HS-27A (cell line): ENCODE results near the gene CYTH3.
"Not testable (repeated sequence)": the region's sequence is repeated elsewhere in the genome, so short reads cannot be mapped to it uniquely, and the experiment has no call there.

Experiments used
- DNase-seq: peaks from one replicate; pipeline ENCODE4 v3.0.0-alpha.2; 2012; ENCODE audit warnings: low read depth, missing footprints

CYTH3 gene

DNA sequence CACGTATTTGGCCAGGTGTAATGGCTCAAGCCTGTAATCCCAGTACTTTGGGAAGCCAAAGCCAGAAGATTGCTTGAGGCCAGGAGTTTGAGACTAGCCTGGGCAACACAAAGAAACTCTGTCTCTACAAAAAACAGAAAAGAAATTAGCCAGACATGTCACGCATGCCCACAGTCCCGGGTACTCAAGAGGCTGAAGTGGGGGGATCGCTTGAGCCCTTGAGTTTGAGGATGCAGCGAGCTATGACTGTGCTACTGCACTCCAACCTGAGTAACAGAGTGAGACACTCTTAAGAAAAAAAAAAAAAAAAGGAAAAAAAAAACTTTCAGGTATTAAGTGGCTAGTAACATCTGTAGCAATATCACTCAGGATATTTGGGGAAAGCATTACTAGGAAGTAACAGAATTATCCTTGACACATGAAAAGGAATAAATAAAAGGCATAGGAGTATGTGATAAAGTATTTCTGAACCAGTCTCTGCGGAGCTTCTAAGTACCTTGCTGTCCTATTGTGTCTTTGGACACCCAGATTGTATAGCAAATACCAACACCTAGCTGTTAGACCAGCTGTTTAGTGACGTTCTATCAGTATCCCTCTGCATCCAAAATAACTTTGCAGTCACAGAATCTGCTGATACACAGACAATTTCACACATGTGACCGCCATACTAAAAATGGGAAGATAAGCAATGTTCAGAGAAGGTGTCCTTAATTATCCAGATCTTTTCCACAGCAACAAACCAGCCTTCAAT, 74.4 kb downstream of the CYTH3 start:
- DNase-seq: no peak

DNA sequence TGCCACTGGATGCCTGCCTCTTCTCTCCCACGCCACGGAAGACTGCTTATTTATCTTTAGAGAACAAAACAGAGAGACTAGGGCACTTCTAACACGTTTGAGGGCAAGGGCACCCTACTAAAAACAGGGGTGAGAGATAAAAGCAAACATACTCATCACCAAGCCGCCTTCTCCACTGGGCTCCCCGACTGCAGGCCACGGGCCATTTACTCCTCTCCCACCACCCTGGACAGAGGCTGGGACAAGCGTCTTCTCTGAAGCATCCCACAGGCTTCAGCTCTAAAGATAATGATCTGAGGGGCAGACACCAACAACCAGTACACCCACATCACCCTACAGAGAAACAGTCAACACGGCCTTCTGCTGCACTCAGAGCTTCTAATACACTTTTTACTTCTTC, 78.7 kb downstream of the CYTH3 start:
- DNase-seq: no peak

DNA sequence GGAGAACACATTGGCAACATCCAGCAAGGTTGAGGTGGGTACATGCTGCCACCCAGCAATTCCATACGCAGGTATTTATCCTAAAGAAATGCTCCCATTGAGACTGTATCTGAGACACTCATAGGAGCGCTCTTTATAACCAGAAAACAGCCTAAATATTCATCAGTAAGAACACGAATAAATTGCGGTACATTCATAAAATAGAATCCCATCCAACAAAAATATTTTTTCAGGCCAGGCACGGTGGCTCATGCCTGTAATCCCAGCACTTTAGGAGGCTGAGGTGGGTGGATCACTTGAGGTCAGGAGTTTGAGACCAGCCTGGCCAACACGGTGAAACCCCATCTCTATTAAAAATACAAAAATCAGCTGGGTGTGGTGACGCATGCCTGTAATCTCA, 81.9 kb downstream of the CYTH3 start:
- not testable (repeated sequence) for DNase-seq

DNA sequence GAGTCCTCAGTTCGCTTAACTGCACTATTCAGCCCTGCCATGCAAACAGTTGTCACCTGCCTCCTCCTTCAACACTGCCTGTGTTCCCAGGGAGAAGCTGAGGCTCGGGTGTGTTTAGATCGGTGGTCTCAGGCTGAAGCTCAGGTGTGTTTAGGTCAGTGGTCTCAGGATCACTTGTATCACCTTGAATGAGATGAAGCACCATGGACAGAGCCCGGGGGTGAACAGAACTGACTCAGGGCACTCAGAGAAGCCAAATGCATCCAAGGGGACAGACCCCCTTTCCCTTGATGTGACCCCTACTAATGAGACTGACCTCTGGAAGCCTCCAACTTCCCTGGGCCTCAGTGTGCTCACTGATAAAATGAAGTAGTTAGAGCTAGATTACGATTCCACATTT, 84.0 kb downstream of the CYTH3 start:
- no peak for DNase-seq

DNA sequence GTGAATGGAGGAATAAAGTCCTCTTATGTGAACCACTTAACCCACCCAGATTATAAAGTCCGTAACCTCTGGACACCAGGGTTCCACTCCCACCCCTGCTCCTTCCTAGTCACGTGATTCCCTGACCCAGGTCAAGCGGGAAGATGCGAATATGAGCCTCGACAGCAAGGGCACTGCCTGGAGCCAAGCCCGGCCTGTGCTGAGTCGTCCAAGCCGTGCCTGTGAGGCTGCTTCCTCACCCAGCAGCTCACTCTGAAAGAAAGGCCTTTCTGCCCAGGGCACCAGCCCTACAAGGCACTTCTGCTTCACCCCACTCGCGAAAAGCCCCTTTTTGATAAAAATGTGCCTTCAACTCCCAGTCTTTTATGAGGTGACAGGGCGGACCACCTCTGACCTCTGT, 85.8 kb downstream of the CYTH3 start:
- DNase-seq: no peak

DNA sequence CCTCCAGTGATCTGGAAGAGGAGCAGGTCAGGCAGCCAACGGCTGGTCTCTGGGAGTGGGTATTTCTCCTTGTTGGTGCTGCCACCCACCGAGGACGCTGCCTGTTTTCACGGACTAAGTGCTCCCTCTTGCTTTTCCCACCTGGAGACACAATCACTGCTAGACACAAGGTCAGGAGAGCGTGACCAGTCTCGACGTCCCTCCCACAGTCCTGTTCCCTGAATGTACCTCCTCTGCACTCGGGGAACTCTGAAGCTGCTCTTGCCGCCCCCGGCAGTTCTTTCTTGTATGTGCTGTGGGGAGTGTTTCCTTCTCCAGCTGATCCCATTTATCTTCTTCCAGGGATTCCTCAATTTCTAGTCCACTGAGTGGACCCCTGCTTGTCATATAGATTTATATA, 89.4 kb downstream of the CYTH3 start:
- DNase-seq: no peak

DNA sequence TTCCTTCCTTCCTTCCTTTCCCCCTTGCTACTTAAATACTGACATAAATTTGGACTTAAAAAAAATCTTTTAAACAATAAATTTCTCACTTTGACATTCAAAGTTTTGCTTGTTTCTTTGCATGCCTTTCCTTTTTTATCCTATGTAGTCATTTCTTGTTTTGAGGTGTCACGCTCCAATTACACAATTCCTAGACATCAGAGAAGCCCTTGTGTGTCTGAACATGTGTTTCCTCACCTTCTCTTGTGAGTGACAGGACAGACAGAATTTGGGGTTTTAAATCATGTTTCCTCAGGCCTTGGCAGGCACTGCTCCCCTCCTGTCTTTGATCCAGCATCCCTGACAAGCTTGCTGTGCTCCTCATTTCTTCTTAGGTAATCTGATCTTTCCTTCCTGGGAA, 91.3 kb downstream of the CYTH3 start:
- no peak for DNase-seq

DNA sequence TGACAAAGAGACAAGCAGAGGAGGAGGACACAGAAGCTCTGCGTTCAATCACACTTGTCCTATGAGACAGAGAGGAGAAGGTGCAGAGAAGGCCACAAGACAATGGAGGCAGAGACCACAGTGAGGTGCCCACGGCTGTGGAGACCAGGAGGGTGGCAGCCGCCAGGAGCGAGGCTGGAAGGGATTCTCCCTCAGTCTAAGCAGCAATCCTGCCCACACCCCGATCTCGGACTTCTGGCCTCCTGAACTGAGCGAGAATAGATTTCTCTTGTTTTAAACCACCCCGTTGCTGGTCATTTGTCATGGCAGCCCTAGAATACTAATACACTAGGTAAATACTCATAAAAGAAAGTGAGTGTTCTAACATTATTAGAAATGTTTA, 92.1 kb downstream of the CYTH3 start:
- no peak for DNase-seq

DNA sequence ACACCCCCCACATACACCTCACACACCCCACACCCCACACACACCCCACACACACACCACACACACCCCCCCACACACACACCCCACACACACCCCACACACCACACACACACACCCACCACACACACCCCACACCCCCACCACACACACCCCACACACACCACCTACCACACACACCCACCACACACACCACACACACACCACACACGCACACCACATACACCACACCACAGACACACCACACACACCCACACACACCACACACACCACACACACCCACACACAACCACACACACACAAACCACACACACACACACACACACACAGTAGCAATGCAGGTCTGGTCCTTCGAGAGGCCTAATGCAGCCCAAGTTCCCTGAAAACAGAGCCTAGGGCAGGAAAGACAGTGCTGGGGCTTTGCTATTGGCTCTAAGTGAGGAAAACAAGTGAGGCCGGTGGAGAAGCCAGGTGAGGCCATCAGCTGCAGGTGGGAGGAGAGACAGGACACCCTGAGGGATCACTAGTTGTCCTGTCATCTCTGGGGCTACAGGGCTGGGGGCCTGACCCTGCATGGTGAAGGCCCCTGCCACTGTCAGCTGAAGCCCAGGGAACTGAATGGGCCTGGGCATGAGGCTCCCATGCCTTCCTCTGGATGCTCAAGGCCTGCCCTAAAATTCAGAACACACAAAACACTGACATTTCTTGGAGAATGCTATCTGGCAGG, 92.6 kb downstream of the CYTH3 start:
- DNase-seq: no peak

DNA sequence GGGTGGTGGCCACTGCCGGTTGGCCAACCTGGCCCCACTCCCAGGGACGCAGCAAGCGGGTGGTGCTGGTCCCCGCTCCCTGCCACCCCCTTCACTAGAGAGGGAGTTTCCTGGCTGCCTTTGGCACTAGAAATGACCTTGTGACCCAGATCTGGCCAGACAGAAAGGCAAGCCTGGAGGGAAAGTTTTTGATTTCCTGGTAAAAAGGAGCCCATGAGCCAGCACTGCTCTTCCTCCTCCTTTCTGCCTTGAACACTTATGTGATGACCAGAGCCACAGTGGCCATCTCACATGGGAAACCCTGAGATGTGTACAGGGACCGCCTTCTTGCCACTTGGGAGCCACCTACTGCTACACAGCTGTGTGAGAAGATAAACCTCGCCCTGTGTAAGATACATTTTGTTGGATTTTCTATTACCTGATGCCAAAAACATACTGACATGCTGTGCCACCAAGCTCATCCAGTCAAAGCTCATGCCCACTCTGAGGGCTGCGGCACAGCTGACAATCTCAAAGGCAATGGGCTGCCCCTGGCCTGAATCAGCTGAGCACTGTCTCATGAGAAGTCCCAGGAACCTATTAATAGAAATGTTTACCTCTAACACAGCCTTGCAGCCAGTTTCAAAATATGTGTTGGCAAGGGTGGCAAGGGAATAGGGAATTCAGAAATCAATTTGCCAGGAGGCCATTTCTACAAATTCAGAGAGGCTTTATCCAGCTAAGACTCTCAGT, 94.0 kb downstream of the CYTH3 start:
- DNase-seq: no peak

DNA sequence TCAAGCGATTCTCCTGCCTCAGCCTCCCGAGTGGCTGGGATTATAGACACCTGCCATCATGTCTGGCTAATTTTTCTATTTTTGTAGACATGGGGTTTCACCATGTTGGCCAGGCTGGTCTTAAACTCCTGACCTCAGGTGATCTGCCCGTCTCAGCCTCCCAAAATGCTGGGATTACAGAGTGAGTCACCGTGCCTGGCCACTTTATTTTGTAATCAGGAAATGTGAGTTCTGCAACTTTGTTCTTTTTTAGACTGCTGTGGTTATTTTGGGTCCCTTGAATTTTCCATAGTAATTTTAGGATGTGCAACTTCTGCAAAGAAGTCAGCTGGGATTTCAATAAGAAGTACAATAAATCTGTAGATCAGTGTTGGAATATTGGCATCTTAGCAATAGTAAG, 96.8 kb downstream of the CYTH3 start:
- DNase-seq: no peak

DNA sequence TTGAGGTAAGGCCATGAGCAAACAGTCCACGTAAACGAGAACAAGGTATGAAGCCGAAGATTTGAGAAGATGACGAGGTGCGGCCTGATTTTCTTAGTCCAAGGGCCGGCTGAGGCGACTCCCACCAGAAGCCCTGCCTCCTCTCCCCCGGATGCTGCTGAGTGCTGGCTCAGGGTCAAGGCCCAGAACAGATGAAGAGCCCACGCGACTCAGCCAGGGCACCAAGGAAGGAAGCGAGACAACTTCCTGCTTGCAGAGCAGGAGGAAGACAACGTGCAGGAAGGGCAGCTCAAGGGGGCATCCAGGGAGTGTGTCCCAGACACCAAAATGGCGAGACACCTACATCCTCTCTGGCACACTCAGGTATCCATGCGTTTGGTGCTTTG, 99.5 kb downstream of the CYTH3 start:
- no peak for DNase-seq

DNA sequence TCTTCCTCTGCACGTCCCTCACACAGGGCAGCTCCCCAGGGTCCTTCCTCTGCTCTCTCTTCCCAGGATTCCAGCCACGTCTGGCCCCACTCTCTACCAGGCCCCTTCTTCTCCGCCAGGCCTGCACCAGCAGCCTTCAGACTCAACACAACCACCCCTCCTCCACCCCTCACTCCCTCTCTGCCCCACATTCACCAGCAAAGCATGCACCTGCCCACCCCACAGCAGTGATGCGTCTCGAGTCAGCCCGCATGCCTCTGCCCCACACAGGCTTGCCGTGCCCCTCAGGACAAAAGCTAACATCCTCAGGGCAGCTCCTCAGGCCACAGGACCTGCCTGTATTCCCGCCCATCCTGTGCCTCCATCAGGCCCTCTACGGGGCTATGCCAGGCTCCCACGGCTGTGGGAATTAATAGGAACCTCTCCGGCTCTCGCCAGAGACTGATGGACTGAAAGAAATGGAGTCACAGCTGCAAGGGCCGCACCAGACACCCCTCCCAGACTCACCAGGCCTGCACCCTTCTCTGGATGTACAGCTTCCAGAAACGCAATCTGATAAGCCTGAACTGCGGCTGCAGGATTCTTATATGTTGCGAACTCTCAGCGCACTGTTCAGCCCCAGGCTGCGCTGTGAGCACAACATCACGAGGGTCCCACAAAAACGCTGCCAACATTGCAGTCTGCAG, 100.1 kb downstream of the CYTH3 start:
- no peak for DNase-seq

DNA sequence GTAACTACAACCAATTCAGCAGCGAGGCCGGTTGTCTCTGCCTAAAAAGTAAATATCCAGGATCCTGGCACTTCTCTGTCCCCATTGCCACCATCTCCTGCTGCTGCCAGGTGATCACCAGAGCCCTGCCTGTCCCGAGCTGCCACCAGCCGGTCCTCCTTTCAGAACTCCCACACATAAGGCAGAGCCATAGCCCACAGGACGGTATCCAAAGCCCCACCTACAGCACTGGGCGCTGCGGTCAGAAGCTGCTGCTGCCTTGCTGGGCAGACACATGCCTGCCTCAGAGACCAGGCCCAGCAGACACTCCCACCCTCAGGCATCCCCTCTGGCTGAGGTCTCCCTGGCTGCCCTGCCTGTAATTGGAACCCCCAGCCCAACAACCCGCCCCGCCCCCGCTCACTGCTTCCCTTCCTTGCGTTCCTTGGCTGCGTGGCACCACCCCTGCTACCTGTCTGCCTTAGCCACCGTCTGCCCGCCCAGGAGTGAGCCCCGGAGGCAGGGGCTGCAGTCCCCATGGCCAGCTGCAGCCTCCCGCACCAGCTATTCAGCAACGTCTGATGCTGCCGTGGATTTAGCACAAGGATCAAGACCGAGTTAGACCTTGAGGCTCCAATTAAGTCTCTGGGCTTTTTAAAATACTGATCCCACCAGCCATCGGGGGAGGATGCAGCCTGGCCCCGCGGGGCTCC, 100.7 kb downstream of the CYTH3 start:
- DNase-seq: no peak

DNA sequence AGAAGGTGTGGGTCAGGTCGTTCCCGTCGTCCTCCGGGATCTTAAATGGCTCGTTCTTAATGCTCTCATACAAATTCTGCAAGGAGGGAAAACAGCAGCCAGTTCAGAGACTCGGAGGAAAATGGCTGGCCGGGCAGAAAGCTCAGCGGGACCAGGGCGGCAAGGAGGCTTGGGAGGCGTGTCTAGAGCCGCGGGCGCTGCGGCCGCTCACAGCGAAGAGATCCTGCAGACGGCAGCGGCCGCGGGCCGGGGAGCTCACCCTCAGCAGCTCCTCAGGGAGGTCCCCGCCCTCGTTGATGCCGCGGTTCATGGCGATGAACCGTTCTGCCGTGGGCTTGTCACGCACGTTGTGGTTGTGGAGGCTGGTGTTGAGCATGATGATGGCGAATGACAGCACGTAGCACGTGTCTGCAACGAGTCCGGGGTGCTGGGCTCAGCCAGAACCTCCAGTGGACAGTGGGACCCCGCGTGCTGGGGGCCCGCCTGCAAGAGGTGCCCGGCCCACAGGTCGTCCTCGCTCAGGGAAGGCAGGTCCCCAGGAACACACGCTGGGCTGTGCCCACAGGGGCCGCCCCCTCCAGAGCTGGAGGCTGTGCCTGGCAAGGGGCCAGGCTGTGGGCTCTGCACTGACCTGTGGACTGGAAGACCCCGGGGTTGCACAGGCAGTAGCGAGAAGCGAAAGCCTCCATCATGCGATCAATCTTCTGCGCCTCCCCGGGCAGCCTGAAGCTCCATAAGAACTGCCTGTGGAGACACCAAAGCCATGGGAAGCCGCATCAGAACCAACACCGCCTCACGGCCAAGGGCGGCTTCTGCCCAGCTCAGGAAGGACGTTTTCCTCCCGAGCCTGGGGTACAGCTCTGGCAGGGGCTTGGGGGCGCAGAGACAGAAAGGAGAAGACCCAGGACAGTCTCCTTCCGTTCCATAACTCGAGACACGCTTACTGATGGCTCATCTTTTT, 101.6 kb downstream of the CYTH3 start:
- DNase-seq: no peak

DNA sequence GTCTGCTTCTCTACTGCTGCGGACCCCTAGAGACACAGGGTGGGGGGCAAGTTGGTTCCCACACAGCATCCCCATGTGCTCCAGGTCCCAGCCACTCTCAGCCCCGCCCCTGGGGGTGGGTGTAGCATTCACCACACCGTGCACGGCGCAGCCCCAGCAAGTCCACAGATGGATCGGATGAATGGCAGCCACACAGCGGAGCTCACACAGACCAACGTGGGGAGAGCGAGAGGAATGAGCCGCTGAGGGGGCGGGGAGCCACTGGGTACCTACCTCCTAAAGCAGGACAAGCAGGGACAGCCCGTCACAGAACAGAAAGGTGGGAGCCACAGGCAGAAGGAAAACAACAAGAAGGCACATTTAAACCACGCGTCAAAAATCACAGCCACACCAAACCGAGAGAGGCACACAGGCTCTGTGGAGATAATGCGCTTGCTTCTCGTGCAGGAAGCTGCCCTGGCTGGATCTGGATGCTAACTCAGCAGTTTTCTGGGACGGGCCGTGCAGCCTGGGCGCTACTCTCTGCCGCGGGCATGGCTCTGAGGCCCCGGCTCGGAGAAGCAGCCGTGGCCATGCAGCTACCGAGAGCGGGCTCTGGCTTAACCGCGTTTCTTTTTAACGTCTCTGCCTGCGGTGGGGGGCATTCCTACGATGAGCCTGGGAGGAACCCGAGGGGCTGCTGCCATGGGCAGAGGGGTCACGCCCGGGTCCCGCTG, 102.5 kb downstream of the CYTH3 start:
- no peak for DNase-seq

DNA sequence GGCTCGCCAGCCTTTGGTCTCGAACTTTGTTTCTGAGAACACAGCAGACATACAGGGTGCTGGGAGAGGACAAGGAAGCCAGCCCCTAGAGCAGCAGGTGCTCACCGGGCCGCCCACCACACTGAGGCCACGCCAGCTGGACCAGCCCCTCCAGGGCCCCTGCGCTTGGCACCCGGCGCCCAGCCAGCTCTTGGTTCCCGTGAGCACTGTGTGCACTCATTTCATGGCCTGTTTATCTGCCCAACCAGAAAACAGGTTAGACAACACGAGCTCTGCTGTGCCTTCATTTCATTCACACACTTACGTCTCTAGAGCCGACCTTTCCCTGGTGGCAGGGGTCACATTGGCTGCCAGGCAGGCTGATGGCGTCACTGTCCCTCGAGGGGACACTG, 104.0 kb downstream of the CYTH3 start:
- DNase-seq: no peak

DNA sequence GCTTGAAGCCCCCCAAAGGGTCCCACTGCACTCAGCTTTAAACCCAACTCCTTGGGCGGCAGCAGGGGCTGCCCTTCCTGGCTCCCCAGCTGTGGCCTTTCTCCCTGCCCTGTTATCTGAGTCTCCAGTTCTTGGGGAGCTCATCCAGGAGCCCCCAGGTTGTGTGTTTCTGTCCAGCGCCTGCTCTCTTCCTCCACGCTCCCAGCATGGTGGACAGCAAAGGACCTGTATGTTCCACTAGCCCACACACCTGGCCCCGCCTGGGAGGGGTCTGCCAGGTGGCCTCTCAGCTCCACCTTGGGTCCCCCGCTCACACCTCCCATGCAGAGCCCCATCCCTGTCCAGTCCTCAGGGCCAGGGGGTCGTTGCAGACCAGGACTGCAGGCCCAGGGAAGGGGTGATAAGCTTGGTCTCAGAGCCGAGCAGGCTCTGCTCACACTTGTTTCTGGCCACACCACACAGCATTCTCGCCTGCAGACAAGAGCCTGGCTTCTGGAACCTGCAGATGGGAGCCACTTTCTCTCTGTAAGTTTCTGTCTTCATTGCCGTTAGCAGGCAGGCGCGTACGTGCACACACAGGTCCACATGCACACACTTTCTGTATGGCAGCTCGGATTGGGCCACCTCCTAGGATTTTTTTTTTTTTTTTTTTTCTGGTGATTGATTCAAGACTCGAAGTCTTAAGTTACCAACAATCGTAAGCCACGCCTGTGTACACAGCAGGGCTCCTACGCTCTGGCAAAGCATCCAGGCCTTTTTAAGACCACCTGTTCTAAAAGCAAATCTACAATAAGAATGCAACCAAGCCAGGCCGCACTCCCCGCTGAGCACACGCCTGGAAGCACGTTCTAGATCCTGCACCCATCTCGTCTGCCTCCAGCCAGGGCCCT, 104.6 kb downstream of the CYTH3 start:
- DNase-seq: no peak

DNA sequence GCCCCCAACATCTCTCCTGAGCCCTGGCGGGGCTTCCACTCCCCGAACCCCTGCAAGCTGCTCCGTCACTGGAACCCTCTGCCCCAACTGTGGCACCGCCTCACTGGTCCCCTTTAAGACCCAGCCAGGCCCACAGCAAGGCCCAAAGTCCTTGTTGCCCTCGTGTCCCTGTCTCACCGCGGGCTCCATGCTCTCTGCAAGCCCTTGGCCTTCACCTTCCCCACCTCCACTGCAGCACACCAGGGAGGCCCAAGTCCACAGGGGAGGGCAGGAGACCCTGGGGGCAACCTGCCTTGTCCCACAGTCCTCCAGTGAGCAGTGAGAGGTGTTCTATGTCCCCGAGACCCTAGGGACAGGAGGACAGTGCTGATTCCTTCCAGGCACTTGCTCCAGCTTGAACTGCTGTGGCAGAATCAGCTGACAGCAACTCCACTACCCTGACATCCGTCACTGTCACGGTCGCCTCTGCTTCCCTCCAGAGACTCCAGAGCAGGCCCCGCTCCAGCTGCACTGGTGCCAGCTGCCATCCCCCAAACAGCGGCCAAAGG, 105.3 kb downstream of the CYTH3 start:
- no peak for DNase-seq
